ENCODE measurements around the gene NCAPD3.

The NCAPD3 gene

GRCh38 chr11:134125507-134125906 lies 98.3 kb downstream of the NCAPD3 start:
- ChIA-PET CTCF (no interaction called here), POLR2A (no interaction called here)

GRCh38 chr11:134124660-134125451 lies 98.9 kb downstream of the NCAPD3 start:
- TF ChIP-seq L3MBTL2 (conservative IDR thresholded peaks at IDR 0.05) (no peak), TARDBP (IDR thresholded peaks at IDR 0.05) (no peak), CTBP1 (IDR thresholded peaks at IDR 0.05; ENCODE audit: borderline replicate concordance) (no peak), BHLHE40 (IDR thresholded peaks at IDR 0.05; ENCODE audit: borderline replicate concordance) (no peak), HDGF (IDR thresholded peaks at IDR 0.05; ENCODE audit: borderline replicate concordance) (no peak), SUZ12 (IDR thresholded peaks at IDR 0.05) (no peak), FOXA1 (IDR thresholded peaks at IDR 0.05) (no peak), SP1 (IDR thresholded peaks at IDR 0.05) (no peak), NFRKB (IDR thresholded peaks at IDR 0.05) (no peak), PKNOX1 (IDR thresholded peaks at IDR 0.05) (no peak), FOXM1 (IDR thresholded peaks at IDR 0.05; ENCODE audit: borderline replicate concordance) (no peak), FOXK2 (IDR thresholded peaks at IDR 0.05) (no peak), ARNT (IDR thresholded peaks at IDR 0.05) (no peak), LEF1 (IDR thresholded peaks at IDR 0.05; ENCODE audit: borderline replicate concordance) (no peak), ZNF384 (IDR thresholded peaks at IDR 0.05) (no peak), ELF4 (IDR thresholded peaks at IDR 0.05) (no peak)
- no peak for DNase-seq (ENCODE audit: extremely low spot score)
- CTCF ChIA-PET, result no interaction called here
- POLR2A ChIA-PET, result no interaction called here

More at GRCh38 chr11:134125507-134125906, 98.3 kb downstream of the NCAPD3 start:
- TF ChIP-seq HDGF (IDR thresholded peaks at IDR 0.05; ENCODE audit: borderline replicate concordance), result no peak
- no peak for TF ChIP-seq ARNT (IDR thresholded peaks at IDR 0.05)
- TF ChIP-seq ZNF384 (IDR thresholded peaks at IDR 0.05), result no peak
- no peak for DNase-seq (ENCODE audit: extremely low spot score)

- no peak for DNase-seq (ENCODE audit: extremely low spot score)
- ChIA-PET CTCF (no interaction called here), POLR2A (interaction anchor here (0.6 kb wide), 1 partner anchor 104 kb away, joined by 3 read pairs; the partner anchor contains the start of gene VPS26B)
- TF ChIP-seq ARNT (IDR thresholded peaks at IDR 0.05), result no peak
- no peak for TF ChIP-seq BHLHE40 (IDR thresholded peaks at IDR 0.05; ENCODE audit: borderline replicate concordance)
- no peak for TF ChIP-seq NFRKB (IDR thresholded peaks at IDR 0.05)
- TF ChIP-seq TARDBP (IDR thresholded peaks at IDR 0.05), result no peak
- TF ChIP-seq LEF1 (IDR thresholded peaks at IDR 0.05; ENCODE audit: borderline replicate concordance), result no peak
- TF ChIP-seq ELF4 (IDR thresholded peaks at IDR 0.05), result no peak
- TF ChIP-seq FOXK2 (IDR thresholded peaks at IDR 0.05), result no peak
- no peak for TF ChIP-seq CTBP1 (IDR thresholded peaks at IDR 0.05; ENCODE audit: borderline replicate concordance)
- TF ChIP-seq SP1 (IDR thresholded peaks at IDR 0.05), result no peak
- no peak for TF ChIP-seq L3MBTL2 (conservative IDR thresholded peaks at IDR 0.05)
- TF ChIP-seq SUZ12 (IDR thresholded peaks at IDR 0.05), result no peak
- no peak for TF ChIP-seq ZNF384 (IDR thresholded peaks at IDR 0.05)
- TF ChIP-seq FOXA1 (IDR thresholded peaks at IDR 0.05), result no peak
- TF ChIP-seq PKNOX1 (IDR thresholded peaks at IDR 0.05), result no peak
Observed at GRCh38 chr11:134120921-134121526, 102.7 kb downstream of the NCAPD3 start.

GRCh38 chr11:134120143-134120850 lies 103.5 kb downstream of the NCAPD3 start:
- TF ChIP-seq FOXM1 (IDR thresholded peaks at IDR 0.05; ENCODE audit: borderline replicate concordance) (no peak), FOXA1 (IDR thresholded peaks at IDR 0.05) (no peak), ELF4 (IDR thresholded peaks at IDR 0.05) (no peak), ZNF384 (IDR thresholded peaks at IDR 0.05) (no peak), FOXK2 (IDR thresholded peaks at IDR 0.05) (no peak), SP1 (IDR thresholded peaks at IDR 0.05) (no peak), PKNOX1 (IDR thresholded peaks at IDR 0.05) (no peak)
- ChIA-PET POLR2A (no interaction called here), CTCF (no interaction called here)
- DNase-seq (ENCODE audit: extremely low spot score), result no peak

GRCh38 chr11:134119094-134119493 lies 104.7 kb downstream of the NCAPD3 start:
- CTCF ChIA-PET, result no interaction called here
- POLR2A ChIA-PET, result no interaction called here
- no peak for TF ChIP-seq LEF1 (IDR thresholded peaks at IDR 0.05; ENCODE audit: borderline replicate concordance)
- no peak for TF ChIP-seq CTBP1 (IDR thresholded peaks at IDR 0.05; ENCODE audit: borderline replicate concordance)
- TF ChIP-seq SP1 (IDR thresholded peaks at IDR 0.05), result no peak
- no peak for TF ChIP-seq FOXA1 (IDR thresholded peaks at IDR 0.05)
- TF ChIP-seq SUZ12 (IDR thresholded peaks at IDR 0.05), result no peak
- TF ChIP-seq ZNF384 (IDR thresholded peaks at IDR 0.05), result no peak
- no peak for TF ChIP-seq NFRKB (IDR thresholded peaks at IDR 0.05)
- no peak for TF ChIP-seq PKNOX1 (IDR thresholded peaks at IDR 0.05)
- TF ChIP-seq FOXM1 (IDR thresholded peaks at IDR 0.05; ENCODE audit: borderline replicate concordance), result no peak
- TF ChIP-seq TARDBP (IDR thresholded peaks at IDR 0.05), result no peak
- DNase-seq (ENCODE audit: extremely low spot score), result no peak

Measured in HEK293T (cell line).